Measurements from ENCODE around the gene HOXB5.

DNA sequence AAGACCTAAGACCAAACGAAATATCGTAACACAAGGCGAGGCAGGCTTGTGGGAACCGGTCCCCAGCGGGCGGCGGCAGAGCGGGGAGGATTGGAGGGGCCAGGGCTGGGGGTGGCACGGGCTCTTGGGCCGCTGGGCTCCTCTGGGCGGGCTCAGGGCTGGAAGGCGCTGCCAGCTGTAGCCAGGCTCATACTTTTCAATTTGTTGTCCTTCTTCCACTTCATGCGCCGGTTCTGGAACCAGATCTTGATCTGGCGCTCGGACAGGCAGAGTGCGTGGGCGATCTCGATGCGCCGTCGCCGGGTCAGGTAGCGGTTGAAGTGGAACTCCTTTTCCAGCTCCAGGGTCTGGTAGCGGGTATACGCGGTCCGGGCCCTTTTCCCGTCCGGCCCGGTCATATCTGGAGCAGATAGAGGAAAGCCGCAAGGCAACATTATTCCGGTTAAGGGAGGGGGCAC is 1.5 kb downstream of the HOXB5 start:
- TF ChIP-seq STAT1 (conservative IDR thresholded peaks at IDR 0.05) (no peak), CBX5 (IDR thresholded peaks at IDR 0.05; ENCODE audit: low read depth) (no peak), POLR2A (IDR thresholded peaks at IDR 0.05; ENCODE audit: low read depth, low read length) (no peak), RELA (IDR thresholded peaks at IDR 0.05; ENCODE audit: borderline replicate concordance, partially characterized antibody) (no peak), DPF2 (IDR thresholded peaks at IDR 0.05) (no peak), HCFC1 (IDR thresholded peaks at IDR 0.05; ENCODE audit: low read length) (no peak), NFYB (IDR thresholded peaks at IDR 0.05; ENCODE audit: insufficient read depth, low read depth, low read length) (no peak)
- TF ChIP-seq, protein P1, sequence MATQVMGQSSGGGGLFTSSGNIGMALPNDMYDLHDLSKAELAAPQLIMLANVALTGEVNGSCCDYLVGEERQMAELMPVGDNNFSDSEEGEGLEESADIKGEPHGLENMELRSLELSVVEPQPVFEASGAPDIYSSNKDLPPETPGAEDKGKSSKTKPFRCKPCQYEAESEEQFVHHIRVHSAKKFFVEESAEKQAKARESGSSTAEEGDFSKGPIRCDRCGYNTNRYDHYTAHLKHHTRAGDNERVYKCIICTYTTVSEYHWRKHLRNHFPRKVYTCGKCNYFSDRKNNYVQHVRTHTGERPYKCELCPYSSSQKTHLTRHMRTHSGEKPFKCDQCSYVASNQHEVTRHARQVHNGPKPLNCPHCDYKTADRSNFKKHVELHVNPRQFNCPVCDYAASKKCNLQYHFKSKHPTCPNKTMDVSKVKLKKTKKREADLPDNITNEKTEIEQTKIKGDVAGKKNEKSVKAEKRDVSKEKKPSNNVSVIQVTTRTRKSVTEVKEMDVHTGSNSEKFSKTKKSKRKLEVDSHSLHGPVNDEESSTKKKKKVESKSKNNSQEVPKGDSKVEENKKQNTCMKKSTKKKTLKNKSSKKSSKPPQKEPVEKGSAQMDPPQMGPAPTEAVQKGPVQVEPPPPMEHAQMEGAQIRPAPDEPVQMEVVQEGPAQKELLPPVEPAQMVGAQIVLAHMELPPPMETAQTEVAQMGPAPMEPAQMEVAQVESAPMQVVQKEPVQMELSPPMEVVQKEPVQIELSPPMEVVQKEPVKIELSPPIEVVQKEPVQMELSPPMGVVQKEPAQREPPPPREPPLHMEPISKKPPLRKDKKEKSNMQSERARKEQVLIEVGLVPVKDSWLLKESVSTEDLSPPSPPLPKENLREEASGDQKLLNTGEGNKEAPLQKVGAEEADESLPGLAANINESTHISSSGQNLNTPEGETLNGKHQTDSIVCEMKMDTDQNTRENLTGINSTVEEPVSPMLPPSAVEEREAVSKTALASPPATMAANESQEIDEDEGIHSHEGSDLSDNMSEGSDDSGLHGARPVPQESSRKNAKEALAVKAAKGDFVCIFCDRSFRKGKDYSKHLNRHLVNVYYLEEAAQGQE (IDR thresholded peaks at IDR 0.05; ENCODE audit: low read depth, low read length), result no peak
- TF ChIP-seq, protein P2, sequence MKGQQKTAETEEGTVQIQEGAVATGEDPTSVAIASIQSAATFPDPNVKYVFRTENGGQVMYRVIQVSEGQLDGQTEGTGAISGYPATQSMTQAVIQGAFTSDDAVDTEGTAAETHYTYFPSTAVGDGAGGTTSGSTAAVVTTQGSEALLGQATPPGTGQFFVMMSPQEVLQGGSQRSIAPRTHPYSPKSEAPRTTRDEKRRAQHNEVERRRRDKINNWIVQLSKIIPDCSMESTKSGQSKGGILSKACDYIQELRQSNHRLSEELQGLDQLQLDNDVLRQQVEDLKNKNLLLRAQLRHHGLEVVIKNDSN (IDR thresholded peaks at IDR 0.05; ENCODE audit: borderline replicate concordance, extremely low read length, insufficient read depth, low read depth, low read length), result no peak
- TF ChIP-seq, protein P3, sequence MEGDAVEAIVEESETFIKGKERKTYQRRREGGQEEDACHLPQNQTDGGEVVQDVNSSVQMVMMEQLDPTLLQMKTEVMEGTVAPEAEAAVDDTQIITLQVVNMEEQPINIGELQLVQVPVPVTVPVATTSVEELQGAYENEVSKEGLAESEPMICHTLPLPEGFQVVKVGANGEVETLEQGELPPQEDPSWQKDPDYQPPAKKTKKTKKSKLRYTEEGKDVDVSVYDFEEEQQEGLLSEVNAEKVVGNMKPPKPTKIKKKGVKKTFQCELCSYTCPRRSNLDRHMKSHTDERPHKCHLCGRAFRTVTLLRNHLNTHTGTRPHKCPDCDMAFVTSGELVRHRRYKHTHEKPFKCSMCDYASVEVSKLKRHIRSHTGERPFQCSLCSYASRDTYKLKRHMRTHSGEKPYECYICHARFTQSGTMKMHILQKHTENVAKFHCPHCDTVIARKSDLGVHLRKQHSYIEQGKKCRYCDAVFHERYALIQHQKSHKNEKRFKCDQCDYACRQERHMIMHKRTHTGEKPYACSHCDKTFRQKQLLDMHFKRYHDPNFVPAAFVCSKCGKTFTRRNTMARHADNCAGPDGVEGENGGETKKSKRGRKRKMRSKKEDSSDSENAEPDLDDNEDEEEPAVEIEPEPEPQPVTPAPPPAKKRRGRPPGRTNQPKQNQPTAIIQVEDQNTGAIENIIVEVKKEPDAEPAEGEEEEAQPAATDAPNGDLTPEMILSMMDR (IDR thresholded peaks at IDR 0.05 in 2 of 3, conservative IDR thresholded peaks at IDR 0.05 in 1 of 3; ENCODE audit: control insufficient read depth in 2 of 3, extremely low read depth in 1 of 3, insufficient read depth in 1 of 3, low read depth in 3 of 3, low read length in 3 of 3), result no peak

All from GM12878 (cell line).